Peyer's patch (tissue), 4 donors: ENCODE results near the gene ORC4. TPM values are rescaled to one million over a fixed set of nuclear protein-coding genes. Genes with fewer than 3 reads are reported as not detected.

ENCODE experiments used
- DNase-seq, 3 donors: peaks; one replicate each; pipeline ENCODE4 v3.0.0-alpha.2; 2017 to 2019
- H3K27ac ChIP-seq, 4 donors: fragments of 200-600 bp; sonication (generic); one replicate each; pipeline ENCODE4 v1.5.1; 2016 to 2019
- H3K27me3 ChIP-seq, 2 donors: fragments of 200-600 bp; sonication (generic); one replicate each; pipeline ENCODE4 v1.5.1; 2019
- H3K36me3 ChIP-seq, 3 donors: fragments of 200-600 bp; sonication (generic); one replicate each; pipeline ENCODE4 v1.5.1; 2016 to 2019
- H3K4me1 ChIP-seq, 4 donors: fragments of 200-600 bp; sonication (generic); one replicate each; pipeline ENCODE4 v1.5.1; 2016 to 2019
- H3K4me3 ChIP-seq, 4 donors: fragments of 200-600 bp; sonication (generic); 1 replicate in 3 of 4; 2 replicates in 1 of 4; pipeline ENCODE4 v1.5.1; 2016 to 2019; ENCODE audit warnings: mild to moderate bottlenecking in 1 of 4
- H3K9me3 ChIP-seq, 4 donors: fragments of 200-600 bp; sonication (generic); one replicate each; pipeline ENCODE4 v1.5.1; 2016 to 2019; ENCODE audit warnings: mild to moderate bottlenecking in 1 of 4
- CTCF ChIP-seq, 6 experiments: fragments of 450-650 bp in 4 of 6; fragments of 200-600 bp in 2 of 6; sonication (generic) in 1 of 6; IDR thresholded peaks; one replicate each; pipeline ENCODE4 v1.5.1; 2017 to 2019; ENCODE audit warnings: antibody characterized with exemption in 6 of 6, mild to moderate bottlenecking in 3 of 6, moderate library complexity in 1 of 6
- POLR2A ChIP-seq, 2 donors: fragments of 450-650 bp; IDR thresholded peaks; one replicate each; pipeline ENCODE4 v1.5.1; 2017; ENCODE audit warnings: antibody characterized with exemption in 2 of 2, mild to moderate bottlenecking in 2 of 2, moderate library complexity in 2 of 2
- total RNA-seq, 4 donors: library from RNA; depleted of rRNA; stranded (reverse); fragments of >200 nt; gene quantifications; one replicate each; pipeline ENCODE4 v1.1.0, GENCODE V29; 2016

The ORC4 gene
- total RNA-seq, 4 donors from 2014 or later = 21.4 to 31.0 (median 26.1) TPM

GRCh38 chr2:148052687-148053086 is 32.1 kb upstream of the ORC4 start:
- no peak for DNase-seq
- TF ChIP-seq CTCF (IDR thresholded peaks at IDR 0.05) = no peak
- no peak for TF ChIP-seq POLR2A (IDR thresholded peaks at IDR 0.05)
- H3K27me3 ChIP-seq = no peaks in the 10 kb centered on the region
- H3K4me3 ChIP-seq = no peak overlapping the region
- no peaks in the 10 kb centered on the region for H3K4me1 ChIP-seq
- no peak overlapping the region for H3K27ac ChIP-seq
- no peaks in the 10 kb centered on the region for H3K9me3 ChIP-seq
- no peaks in the 10 kb centered on the region for H3K36me3 ChIP-seq

GRCh38 chr2:148049284-148049683 is 28.7 kb upstream of the ORC4 start:
- H3K27ac ChIP-seq = no peak overlapping the region
- H3K27me3 ChIP-seq = no peaks in the 10 kb centered on the region
- no peak for TF ChIP-seq CTCF (IDR thresholded peaks at IDR 0.05)
- TF ChIP-seq POLR2A (IDR thresholded peaks at IDR 0.05) = no peak
- no peaks in the 10 kb centered on the region for H3K9me3 ChIP-seq
- DNase-seq = no peak
- H3K4me1 ChIP-seq = no peaks in the 10 kb centered on the region
- H3K4me3 ChIP-seq = no peak overlapping the region
- H3K36me3 ChIP-seq = no peaks in the 10 kb centered on the region

- DNase-seq = no peak
- H3K36me3 ChIP-seq = no peaks in the 10 kb centered on the region
- H3K4me3 ChIP-seq = no peak overlapping the region
- no peaks in the 10 kb centered on the region for H3K27me3 ChIP-seq
- no peaks in the 10 kb centered on the region for H3K9me3 ChIP-seq
- no peak overlapping the region for H3K27ac ChIP-seq
- no peak for TF ChIP-seq CTCF (IDR thresholded peaks at IDR 0.05)
- no peak for TF ChIP-seq POLR2A (IDR thresholded peaks at IDR 0.05)
- no peaks in the 10 kb centered on the region for H3K4me1 ChIP-seq
Observed at GRCh38 chr2:148048475-148049221, 28.1 kb upstream of the ORC4 start.

- no peaks in the 10 kb centered on the region for H3K4me1 ChIP-seq
- no peak overlapping the region for H3K4me3 ChIP-seq
- H3K36me3 ChIP-seq = no peaks in the 10 kb centered on the region
- TF ChIP-seq POLR2A (IDR thresholded peaks at IDR 0.05) (no peak), CTCF (IDR thresholded peaks at IDR 0.05) (no peak)
- no peaks in the 10 kb centered on the region for H3K9me3 ChIP-seq
- H3K27me3 ChIP-seq = no peaks in the 10 kb centered on the region
- DNase-seq = no peak
- H3K27ac ChIP-seq = no peak overlapping the region
Observed at GRCh38 chr2:148046802-148047201, 26.3 kb upstream of the ORC4 start.

- Histone ChIP-seq H3K4me3 (no peak overlapping the region), H3K27me3 (no peaks in the 10 kb centered on the region), H3K27ac (no peak overlapping the region), H3K4me1 (no peaks in the 10 kb centered on the region), H3K36me3 (no peaks in the 10 kb centered on the region), H3K9me3 (no peaks in the 10 kb centered on the region)
- DNase-seq = no peak
- no peak for TF ChIP-seq POLR2A (IDR thresholded peaks at IDR 0.05)
- no peak for TF ChIP-seq CTCF (IDR thresholded peaks at IDR 0.05)
Observed at GRCh38 chr2:148044322-148044721, 23.8 kb upstream of the ORC4 start.
